ENCODE results near the gene C4orf51. TPM values are rescaled to one million over a fixed set of nuclear protein-coding genes. Genes with fewer than 3 reads are reported as not detected.

C4orf51 gene
- total RNA-seq, 1 experiment from 2014 or later, result not detected

DNA sequence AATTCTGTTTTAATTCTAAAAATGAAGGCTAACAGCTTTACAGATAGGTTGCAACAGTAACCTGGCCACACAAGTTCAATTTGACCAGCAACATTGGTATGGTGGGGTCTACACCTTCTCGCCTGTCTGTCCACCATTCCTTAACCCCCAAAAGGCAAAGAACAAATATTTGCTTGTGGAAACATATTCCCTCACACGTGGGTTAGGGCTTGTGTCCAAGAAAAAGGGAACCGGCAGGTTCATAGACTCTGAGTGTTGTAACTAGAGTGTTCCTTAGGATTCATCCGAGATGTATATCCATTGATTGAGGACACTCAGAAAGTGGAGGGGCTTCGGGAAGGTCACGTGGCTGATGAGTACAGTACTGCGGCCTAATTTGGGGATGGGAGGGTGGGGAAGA, 54.1 kb downstream of the C4orf51 start:
- POLR2A ChIA-PET (ENCODE audit: low non-redundant PET), result no interaction called here
- no peak for DNase-seq (ENCODE audit: low spot score)
- no peak overlapping the region for H3K4me3 ChIP-seq (ENCODE audit: low read depth, low read length, poor library complexity, severe bottlenecking)
- H3K4me1 ChIP-seq (ENCODE audit: insufficient read depth, low read length, poor library complexity, severe bottlenecking), result peaks cover 8% of the 10 kb centered on the region
- H3K27me3 ChIP-seq (replicated peaks; ENCODE audit: insufficient read depth, low read depth, low read length, poor library complexity), result no peaks in the 10 kb centered on the region
- BruUV-seq (replicated peaks), result no TSS peak
- intact Hi-C loops (cut with micrococcal nuclease; ENCODE audit: unreplicated experiment), result loop anchor here (5.0 kb wide), 1 partner anchor 203 kb away; the partner anchor contains the start of gene ZNF827
- H3K36me3 ChIP-seq (ENCODE audit: insufficient read depth, low read length, poor library complexity, severe bottlenecking), result no peaks in the 10 kb centered on the region
- H3K27ac ChIP-seq (ENCODE audit: low read depth, low read length, poor library complexity, severe bottlenecking), result no peak overlapping the region
- no peaks in the 10 kb centered on the region for H3K9me3 ChIP-seq (ENCODE audit: low read depth, low read length, poor library complexity, severe bottlenecking)
- CTCF ChIA-PET, result no interaction called here
- TF ChIP-seq CTCF (conservative IDR thresholded peaks at IDR 0.05; ENCODE audit: low read depth, low read length), result no peak
- TF ChIP-seq EZH2 (IDR thresholded peaks at IDR 0.05; ENCODE audit: borderline replicate concordance, low read depth, low read length, poor library complexity, severe bottlenecking), result no peak

GRCh38 chr4:145734576-145735346, 54.8 kb downstream of the C4orf51 start:
- no peaks in the 10 kb centered on the region for H3K27me3 ChIP-seq (replicated peaks; ENCODE audit: insufficient read depth, low read depth, low read length, poor library complexity)
- H3K27ac ChIP-seq (ENCODE audit: low read depth, low read length, poor library complexity, severe bottlenecking), result no peak overlapping the region
- no TSS peak for BruUV-seq (replicated peaks)
- no peak for TF ChIP-seq EZH2 (IDR thresholded peaks at IDR 0.05; ENCODE audit: borderline replicate concordance, low read depth, low read length, poor library complexity, severe bottlenecking)
- no peak for TF ChIP-seq CTCF (conservative IDR thresholded peaks at IDR 0.05; ENCODE audit: low read depth, low read length)
- no peaks in the 10 kb centered on the region for H3K9me3 ChIP-seq (ENCODE audit: low read depth, low read length, poor library complexity, severe bottlenecking)
- DNase-seq (ENCODE audit: low spot score), result no peak
- ChIA-PET POLR2A (ENCODE audit: low non-redundant PET) (no interaction called here), CTCF (no interaction called here)
- H3K4me1 ChIP-seq (ENCODE audit: insufficient read depth, low read length, poor library complexity, severe bottlenecking), result peaks cover 8% of the 10 kb centered on the region
- H3K4me3 ChIP-seq (ENCODE audit: low read depth, low read length, poor library complexity, severe bottlenecking), result no peak overlapping the region
- H3K36me3 ChIP-seq (ENCODE audit: insufficient read depth, low read length, poor library complexity, severe bottlenecking), result no peaks in the 10 kb centered on the region
- intact Hi-C loops (cut with micrococcal nuclease; ENCODE audit: unreplicated experiment), result loop anchor here (5.0 kb wide), 1 partner anchor 203 kb away; the partner anchor contains the start of gene ZNF827

DNA sequence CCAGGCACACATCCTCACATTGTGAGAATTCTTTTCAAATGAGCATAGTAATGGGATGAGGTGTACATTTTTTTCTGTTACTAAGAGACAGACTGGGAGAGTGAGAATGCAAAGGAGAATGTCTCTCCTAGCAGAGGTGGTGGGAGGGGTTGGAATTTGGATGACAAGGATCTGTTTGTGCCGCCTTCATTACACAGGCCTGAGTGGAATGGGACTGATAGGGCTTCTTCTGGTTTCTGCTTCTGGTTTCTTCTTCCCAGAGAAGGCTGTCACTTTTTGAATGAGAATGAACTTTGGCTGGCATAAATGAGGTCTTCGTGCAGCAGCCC, 55.4 kb downstream of the C4orf51 start:
- Histone ChIP-seq H3K4me1 (ENCODE audit: insufficient read depth, low read length, poor library complexity, severe bottlenecking) (peaks cover 8% of the 10 kb centered on the region), H3K9me3 (ENCODE audit: low read depth, low read length, poor library complexity, severe bottlenecking) (no peaks in the 10 kb centered on the region), H3K27ac (ENCODE audit: low read depth, low read length, poor library complexity, severe bottlenecking) (no peak overlapping the region), H3K36me3 (ENCODE audit: insufficient read depth, low read length, poor library complexity, severe bottlenecking) (no peaks in the 10 kb centered on the region), H3K4me3 (ENCODE audit: low read depth, low read length, poor library complexity, severe bottlenecking) (no peak overlapping the region), H3K27me3 (replicated peaks; ENCODE audit: insufficient read depth, low read depth, low read length, poor library complexity) (no peaks in the 10 kb centered on the region)
- DNase-seq (ENCODE audit: low spot score), result no peak
- CTCF ChIA-PET, result no interaction called here
- POLR2A ChIA-PET (ENCODE audit: low non-redundant PET), result no interaction called here
- BruUV-seq (replicated peaks), result no TSS peak
- intact Hi-C loops (cut with micrococcal nuclease; ENCODE audit: unreplicated experiment), result no loop called here
- no peak for TF ChIP-seq EZH2 (IDR thresholded peaks at IDR 0.05; ENCODE audit: borderline replicate concordance, low read depth, low read length, poor library complexity, severe bottlenecking)

GRCh38 chr4:145735827-145736226, 55.9 kb downstream of the C4orf51 start:
- Histone ChIP-seq H3K4me1 (ENCODE audit: insufficient read depth, low read length, poor library complexity, severe bottlenecking) (peaks cover 6% of the 10 kb centered on the region), H3K27me3 (replicated peaks; ENCODE audit: insufficient read depth, low read depth, low read length, poor library complexity) (no peaks in the 10 kb centered on the region), H3K4me3 (ENCODE audit: low read depth, low read length, poor library complexity, severe bottlenecking) (no peak overlapping the region), H3K27ac (ENCODE audit: low read depth, low read length, poor library complexity, severe bottlenecking) (no peak overlapping the region), H3K36me3 (ENCODE audit: insufficient read depth, low read length, poor library complexity, severe bottlenecking) (no peaks in the 10 kb centered on the region), H3K9me3 (ENCODE audit: low read depth, low read length, poor library complexity, severe bottlenecking) (no peaks in the 10 kb centered on the region)
- BruUV-seq (replicated peaks), result no TSS peak
- no peak for DNase-seq (ENCODE audit: low spot score)
- TF ChIP-seq EZH2 (IDR thresholded peaks at IDR 0.05; ENCODE audit: borderline replicate concordance, low read depth, low read length, poor library complexity, severe bottlenecking) (no peak), CTCF (conservative IDR thresholded peaks at IDR 0.05; ENCODE audit: low read depth, low read length) (no peak)
- CTCF ChIA-PET, result no interaction called here
- POLR2A ChIA-PET (ENCODE audit: low non-redundant PET), result no interaction called here
- intact Hi-C loops (cut with micrococcal nuclease; ENCODE audit: unreplicated experiment), result no loop called here
